Cortex of kidney (tissue), 1 donor: ENCODE measurements around the gene TWIST2.

Experiments used
- DNase-seq: peaks from one replicate; lab custom pipeline; 2025; lab: John Stamatoyannopoulos, UW

Gene TWIST2

GRCh38 chr2:238920053-238920452 lies 72.2 kb downstream of the TWIST2 start:
- DNase-seq = no peak

GRCh38 chr2:238920601-238921001 lies 72.7 kb downstream of the TWIST2 start:
- DNase-seq = no peak

- no peak for DNase-seq
Measured at GRCh38 chr2:238921259-238921658, 73.4 kb downstream of the TWIST2 start.

DNA sequence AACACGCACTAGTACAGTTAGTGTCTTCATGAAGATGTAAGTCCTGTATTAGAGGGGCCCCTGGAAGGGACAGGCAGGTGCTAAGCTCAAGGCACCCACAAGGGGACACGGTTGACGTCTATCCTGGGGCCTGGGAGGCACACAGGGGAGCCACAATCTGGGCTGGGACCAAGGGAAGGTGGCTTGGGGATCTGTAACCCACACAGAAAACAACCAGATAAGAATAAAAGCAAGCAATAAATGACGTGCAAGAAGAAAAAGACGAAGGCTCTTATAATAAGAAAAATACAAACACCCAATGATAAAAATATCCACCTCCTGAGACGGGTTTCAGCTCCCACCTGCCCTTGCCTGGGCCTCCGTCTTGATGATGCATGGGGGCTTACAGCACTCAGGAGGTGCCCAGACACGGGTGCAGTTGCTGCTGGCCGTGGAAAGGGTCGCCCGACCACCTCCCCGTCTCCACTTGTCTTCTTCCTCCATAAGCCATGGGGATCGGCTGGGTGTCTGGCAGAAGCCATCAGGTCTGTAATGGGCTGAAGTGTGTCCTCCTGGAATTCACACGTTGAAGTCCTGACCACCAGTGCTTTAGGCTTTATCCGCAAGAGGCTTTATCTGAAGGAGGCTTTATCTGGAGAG lies 73.9 kb downstream of the TWIST2 start:
- no peak for DNase-seq

- DNase-seq = no peak
Measured at GRCh38 chr2:238922435-238922834, 74.5 kb downstream of the TWIST2 start.

- no peak for DNase-seq
Measured at GRCh38 chr2:238924032-238924431, 76.1 kb downstream of the TWIST2 start.

DNA sequence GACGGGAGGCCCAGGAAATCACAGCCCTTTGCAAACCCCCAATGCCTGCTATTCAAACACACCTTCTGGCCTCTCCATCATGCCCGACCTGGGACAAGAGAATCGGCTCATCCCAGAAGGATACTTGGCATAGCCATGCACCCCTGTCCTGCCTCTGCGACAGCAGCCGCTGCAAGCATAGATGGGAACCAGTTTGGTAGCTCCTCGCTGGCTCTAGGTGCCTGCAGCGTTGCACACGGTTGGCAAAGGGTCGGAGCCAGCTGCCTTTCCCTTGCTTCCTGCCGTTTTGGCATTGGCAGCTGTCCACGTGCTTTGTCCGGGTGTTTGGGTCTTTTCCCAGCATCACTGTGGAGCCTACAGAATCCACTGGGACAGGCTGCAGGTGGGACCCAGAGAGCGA lies 76.9 kb downstream of the TWIST2 start:
- DNase-seq = no peak

DNA sequence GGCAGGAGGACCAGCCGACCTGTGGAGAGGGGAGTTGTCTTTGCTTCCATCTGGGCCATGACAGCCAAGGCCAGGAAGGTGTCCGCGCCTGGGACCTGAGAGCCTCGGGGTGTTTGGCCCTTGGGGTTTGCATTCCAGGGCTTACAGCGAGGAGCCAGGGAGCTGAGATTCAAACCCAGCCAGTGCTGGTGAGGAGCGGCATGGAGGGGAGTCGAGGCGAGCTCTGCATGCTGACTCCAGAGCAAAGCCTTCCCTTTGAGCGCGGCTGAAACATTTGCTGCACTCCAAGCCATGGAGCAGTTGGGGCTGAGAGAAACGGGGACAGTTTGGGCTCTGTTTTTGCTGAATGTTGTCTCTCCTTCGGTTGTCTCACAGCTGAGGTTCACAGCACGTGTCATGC lies 77.4 kb downstream of the TWIST2 start:
- DNase-seq = no peak

DNA sequence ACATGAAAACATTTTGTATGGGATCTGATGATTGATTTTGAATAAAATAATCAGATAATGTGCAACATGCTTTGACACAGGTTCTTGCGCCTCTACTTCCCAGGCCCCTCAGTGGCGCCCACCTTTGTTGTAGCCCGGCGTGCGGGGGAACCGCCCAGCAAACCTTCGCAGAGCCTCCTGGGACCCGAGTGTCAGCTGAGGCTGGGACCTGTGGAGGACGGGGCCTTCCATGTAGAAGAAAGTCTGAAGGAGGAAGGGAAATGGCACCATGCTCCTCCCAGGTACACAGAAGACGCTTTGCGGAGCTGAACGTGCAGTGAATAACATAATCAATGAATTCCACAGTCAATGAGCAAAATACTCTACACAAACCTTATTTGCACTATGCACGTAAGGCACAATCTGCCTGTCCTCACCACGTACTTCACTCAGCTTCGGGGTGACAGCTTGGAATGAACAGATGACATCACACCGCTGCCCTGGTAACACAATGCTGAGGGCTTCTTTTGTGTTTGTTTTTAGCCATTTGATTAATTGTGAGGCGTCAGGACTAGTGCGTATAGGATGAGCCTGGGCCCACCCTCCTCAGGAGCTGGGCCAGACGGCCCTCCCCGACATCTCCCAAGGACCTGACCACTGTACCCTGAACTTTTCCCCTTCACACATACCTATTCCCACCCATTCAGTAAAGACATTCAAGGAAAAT lies 78.1 kb downstream of the TWIST2 start:
- no peak for DNase-seq

DNA sequence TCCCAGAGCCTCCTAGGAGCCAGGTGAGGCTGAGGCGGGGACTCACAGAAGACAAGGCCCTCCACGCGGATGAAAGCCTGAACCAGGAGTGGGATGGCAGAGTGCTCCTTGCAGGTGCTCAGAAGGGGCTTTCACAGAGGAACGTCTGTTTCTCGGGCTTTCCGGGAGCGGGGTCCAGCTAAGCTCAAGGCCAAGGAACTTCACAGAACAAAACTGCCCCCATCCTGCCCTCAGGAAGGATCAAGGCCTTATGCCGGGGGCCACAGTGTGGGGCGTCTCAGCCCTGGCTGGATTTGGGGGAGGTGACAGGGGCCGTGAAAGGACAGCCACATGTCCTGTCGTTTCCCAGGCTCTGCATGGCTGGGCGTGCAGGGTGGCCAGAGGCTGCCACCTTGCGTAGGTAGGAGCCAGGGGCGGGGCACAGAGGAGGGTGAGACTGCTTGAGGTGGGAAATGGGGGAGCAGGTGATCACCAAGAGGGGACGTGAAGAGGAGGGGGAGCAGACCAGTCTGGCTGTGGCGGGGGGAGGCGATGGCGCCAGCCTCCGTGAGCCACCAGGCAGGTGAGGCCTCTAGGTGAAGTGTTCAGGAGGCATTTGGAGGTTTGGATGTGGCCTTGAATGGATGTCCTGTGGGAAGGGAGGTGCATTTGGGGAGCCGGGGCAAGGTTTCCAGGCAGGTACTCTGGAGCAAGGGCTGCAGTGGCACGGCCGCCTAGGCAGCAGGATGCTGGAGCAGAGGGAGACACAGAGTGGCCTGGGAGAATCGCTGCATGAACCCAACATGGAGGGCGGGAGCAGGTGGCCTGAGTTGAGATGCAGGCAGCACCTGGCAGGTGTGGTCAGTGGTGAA lies 79.1 kb downstream of the TWIST2 start:
- DNase-seq = no peak

- DNase-seq = no peak
Measured at GRCh38 chr2:238927746-238928519, 80.0 kb downstream of the TWIST2 start.

GRCh38 chr2:238928520-238929241 lies 80.8 kb downstream of the TWIST2 start:
- no peak for DNase-seq

GRCh38 chr2:238929242-238930081 lies 81.6 kb downstream of the TWIST2 start:
- DNase-seq = no peak

GRCh38 chr2:238930216-238930615 lies 82.3 kb downstream of the TWIST2 start:
- no peak for DNase-seq

GRCh38 chr2:238936162-238937052 lies 88.5 kb downstream of the TWIST2 start:
- no peak for DNase-seq

GRCh38 chr2:238938003-238938400 lies 90.1 kb downstream of the TWIST2 start:
- DNase-seq = no peak

- no peak for DNase-seq
Measured at GRCh38 chr2:238938401-238939055, 90.6 kb downstream of the TWIST2 start.

DNA sequence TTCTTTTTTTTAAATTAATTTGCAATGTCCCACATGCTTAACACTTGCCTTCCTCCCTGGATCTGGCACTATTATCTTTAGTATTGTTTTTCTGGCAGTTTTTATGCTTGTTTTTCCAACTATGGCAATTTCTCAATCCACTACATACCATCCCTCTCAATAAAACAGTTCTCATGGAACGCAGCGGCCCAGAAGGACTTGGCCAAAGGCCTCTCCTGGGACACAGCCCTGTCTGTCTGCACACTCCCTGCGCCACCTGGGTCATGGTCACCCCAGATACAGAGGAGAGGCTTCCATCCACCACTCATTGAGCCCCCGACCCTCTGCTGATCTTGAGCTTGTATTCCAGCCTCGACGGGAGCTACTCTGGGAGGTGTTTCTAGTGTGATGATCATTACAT lies 91.2 kb downstream of the TWIST2 start:
- no peak for DNase-seq
